Occipital lobe (tissue), 2 donors: ENCODE data around the gene HES7. TPM values are rescaled to one million over a fixed set of nuclear protein-coding genes. Genes with fewer than 3 reads are reported as not detected.
"Not testable (repeated sequence)": the region's sequence is repeated elsewhere in the genome, so short reads cannot be mapped to it uniquely, and the experiment has no call there.

Experiments used
- DNase-seq: peaks from one replicate; lab custom pipeline; 2025; lab: John Stamatoyannopoulos, UW
- total RNA-seq: library from RNA; depleted of rRNA; stranded (reverse); fragments of >200 nt; gene quantifications from one replicate; pipeline ENCODE4 v1.2.3, GENCODE V29; 2014

The HES7 gene
- total RNA-seq, 1 donor from 2014 or later: 0.31 TPM

- no peak for DNase-seq
These were observed 20.4 kb downstream of the HES7 start for GRCh38 chr17:8103549-8103948.

GRCh38 chr17:8101721-8102120 lies 22.2 kb downstream of the HES7 start:
- DNase-seq: no peak

- no peak for DNase-seq
These were observed 23.1 kb downstream of the HES7 start for GRCh38 chr17:8100763-8101162.

GRCh38 chr17:8100111-8100510 lies 23.8 kb downstream of the HES7 start:
- no peak for DNase-seq

- no peak for DNase-seq
These were observed 27.4 kb downstream of the HES7 start for GRCh38 chr17:8096541-8096940.

GRCh38 chr17:8095361-8095760 lies 28.5 kb downstream of the HES7 start:
- no peak for DNase-seq

GRCh38 chr17:8091033-8091687 lies 32.7 kb downstream of the HES7 start:
- DNase-seq: no peak

- DNase-seq: no peak
These were observed 34.2 kb downstream of the HES7 start for GRCh38 chr17:8089728-8090127.

GRCh38 chr17:8087952-8088230 lies 36.0 kb downstream of the HES7 start:
- no peak for DNase-seq

- no peak for DNase-seq
These were observed 36.6 kb downstream of the HES7 start, which contains the start of gene ALOX12B for GRCh38 chr17:8087075-8087951. Gene ALOX12B, minus strand, starts transcription at chr17:8087716. Its CDS starts 274 bp downstream, at chr17:8087442.

- DNase-seq: no peak
These were observed 39.7 kb downstream of the HES7 start for GRCh38 chr17:8084250-8084649.

- no peak for DNase-seq
These were observed 41.6 kb downstream of the HES7 start for GRCh38 chr17:8082292-8082691.

- DNase-seq: no peak
These were observed 42.0 kb downstream of the HES7 start for GRCh38 chr17:8081876-8082275.

- DNase-seq: no peak
These were observed 43.1 kb downstream of the HES7 start for GRCh38 chr17:8080799-8081219.

GRCh38 chr17:8080208-8080798 lies 43.6 kb downstream of the HES7 start:
- no peak for DNase-seq

GRCh38 chr17:8079291-8080207 lies 44.4 kb downstream of the HES7 start:
- DNase-seq: peak; percentile 37

- DNase-seq: not testable (repeated sequence)
These were observed 46.0 kb downstream of the HES7 start for GRCh38 chr17:8077939-8078338.

GRCh38 chr17:8076502-8077266 lies 47.2 kb downstream of the HES7 start:
- no peak for DNase-seq

- DNase-seq: no peak
These were observed 48.1 kb downstream of the HES7 start for GRCh38 chr17:8075574-8076342.

GRCh38 chr17:8075081-8075480 lies 48.8 kb downstream of the HES7 start:
- DNase-seq: no peak
